ENCODE measurements around the gene CDH22.

DNA sequence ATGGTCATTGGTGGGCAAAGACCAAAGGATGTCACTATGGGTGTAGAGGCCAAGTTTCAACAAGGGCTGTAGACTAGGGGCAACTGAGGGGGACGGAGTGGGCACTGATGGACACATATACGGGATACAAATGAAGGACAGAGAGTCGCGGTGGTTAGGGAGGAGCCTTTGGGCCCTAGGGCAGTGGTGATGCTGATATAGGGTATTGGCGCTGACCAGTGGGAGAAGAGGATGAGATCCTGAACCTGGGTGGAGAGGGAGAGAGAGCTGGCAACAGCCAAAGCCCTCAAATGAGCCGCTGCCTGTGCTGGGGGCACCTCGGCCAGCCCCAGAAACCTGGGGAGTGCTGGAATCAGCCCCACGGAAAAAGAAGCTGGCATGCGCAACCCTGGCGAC, 1.6 kb downstream of the CDH22 start:
- TF ChIP-seq CTCF (IDR thresholded peaks at IDR 0.05; ENCODE audit: borderline replicate concordance, extremely low read depth, low read length, poor library complexity, severe bottlenecking) (no peak), EZH2 (IDR thresholded peaks at IDR 0.05; ENCODE audit: borderline replicate concordance, low read depth, low read length, severe bottlenecking) (no peak)

All from DND-41 (cell line).